Pons (tissue), 1 donor: ENCODE data around the gene ATAD5.
"Not testable (repeated sequence)": the region's sequence is repeated elsewhere in the genome, so short reads cannot be mapped to it uniquely, and the experiment has no call there.

Experiments
- DNase-seq: peaks from one replicate; pipeline ENCODE4 v3.0.0-alpha.2; 2016; ENCODE audit warnings: low spot score

Gene ATAD5

GRCh38 chr17:30824002-30824355, 7.8 kb upstream of the ATAD5 start:
- DNase-seq: no peak

DNA sequence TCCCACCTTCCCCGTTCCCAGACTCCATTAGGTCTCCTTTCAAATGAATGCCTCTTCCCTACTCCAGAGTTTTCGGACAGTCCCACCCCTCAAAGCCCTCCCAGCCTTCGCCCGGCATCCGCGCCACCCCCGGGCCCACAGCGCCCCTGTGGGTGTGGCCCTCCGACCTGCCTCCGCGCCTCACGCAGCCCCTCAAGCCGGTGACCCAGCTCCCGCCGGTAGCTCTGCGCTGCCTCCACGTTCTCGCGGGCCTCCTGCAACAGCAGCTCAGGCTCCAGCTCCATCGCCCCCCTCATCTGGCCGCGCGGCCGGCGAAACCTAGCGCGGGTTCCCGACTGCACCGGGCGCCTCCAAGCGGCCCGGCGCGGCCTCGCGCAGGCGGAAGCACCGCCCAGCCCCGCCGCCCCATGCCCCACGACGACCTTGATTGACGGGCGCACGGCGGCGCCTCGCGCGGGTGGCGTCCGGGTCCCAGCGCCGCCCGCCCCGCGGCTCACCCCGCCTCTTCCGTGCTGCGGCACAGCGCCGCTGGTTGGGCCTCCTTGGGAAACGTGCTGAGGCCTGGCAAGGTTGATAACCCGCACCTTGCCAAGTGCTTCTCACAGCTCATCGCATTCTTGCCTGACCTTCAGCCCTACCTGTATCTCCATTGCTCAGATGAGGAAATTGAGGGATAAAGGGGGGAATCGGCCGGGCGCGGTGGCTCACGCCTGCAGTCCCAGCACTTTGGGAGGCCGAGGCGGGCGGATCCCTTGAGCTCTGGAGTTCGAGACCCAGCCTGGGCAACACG, 7.2 kb upstream of the ATAD5 start, which contains the start of gene CRLF3:
CRLF3 (minus strand) TSS at position 337 of the 790 bp plus-strand sequence; CDS start at position 296, 41 bp downstream.
- DNase-seq: peak; percentile 89

DNA sequence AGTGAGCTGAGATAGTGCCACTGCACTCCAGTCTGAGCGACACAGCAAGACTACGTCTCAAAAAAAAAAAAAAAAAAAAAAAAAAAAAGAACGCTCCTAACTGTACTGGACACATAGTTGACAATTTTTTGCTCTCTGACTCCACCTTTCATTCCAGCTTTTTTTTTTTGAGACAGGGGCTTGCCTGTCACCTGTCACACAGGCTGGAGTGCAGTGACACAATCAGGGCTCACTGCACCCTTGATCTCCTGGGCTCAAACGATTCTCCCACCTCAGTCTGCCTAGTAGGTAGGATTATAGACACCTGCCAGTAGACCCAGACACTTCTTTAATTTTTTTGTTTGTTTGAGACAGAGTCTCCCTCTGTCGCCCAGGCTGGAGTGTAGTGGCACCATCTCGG, 4.7 kb upstream of the ATAD5 start:
- no peak for DNase-seq

- no peak for DNase-seq
Measured at GRCh38 chr17:30829022-30829421, 2.7 kb upstream of the ATAD5 start.

DNA sequence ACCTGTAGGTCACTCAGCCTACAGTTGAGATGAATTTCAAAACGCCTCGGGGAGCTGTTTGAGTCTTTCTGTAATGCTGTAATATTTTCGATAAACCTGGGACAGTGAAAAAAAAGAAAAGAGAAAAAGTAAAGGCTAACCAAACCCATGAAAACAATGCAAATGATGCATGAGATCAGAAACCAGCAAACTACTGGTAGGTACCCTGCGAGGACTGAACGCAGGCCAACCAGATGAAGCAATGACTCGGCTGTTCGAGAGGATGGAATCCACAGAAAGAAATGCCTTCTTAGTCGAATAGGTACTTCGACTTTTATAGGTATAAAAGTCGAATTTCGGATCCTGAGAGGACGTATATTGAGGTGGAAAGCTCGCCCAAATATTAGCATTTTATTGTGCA, 509 bp upstream of the ATAD5 start:
- no peak for DNase-seq

DNA sequence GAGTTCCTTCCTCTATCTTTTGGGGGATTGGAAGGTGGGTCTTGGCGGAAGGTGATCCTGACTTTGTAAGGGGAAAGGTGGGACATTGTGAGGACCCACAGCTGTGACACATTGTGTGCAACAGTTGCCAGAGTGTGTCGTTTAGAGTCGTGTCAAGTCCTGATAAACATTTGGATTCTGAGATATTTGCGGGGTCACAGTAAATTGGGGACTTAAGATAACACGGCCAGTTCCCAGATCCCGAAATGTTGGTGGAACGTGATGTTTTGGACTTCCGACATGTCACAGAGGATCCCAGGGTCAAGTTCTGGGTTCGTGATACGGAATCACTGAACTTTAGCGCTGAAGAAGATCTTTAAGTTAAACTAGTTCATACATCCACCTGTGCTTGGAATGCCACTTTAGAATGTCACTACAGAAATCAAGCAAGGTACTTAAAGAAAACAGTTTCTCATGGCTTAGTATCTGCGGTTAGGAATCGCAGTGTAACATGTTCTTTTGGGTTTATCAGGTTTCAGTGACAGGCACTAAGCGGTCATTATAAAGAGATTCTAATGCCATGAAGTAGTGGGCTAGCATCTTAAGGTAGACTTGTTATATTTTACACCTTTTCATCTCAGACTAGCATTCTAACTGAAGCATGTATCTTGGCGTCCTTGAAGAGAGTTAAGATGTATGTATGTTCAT, 815 bp downstream of the ATAD5 start:
- no peak for DNase-seq

GRCh38 chr17:30838202-30838807, 6.5 kb downstream of the ATAD5 start:
- no peak for DNase-seq

DNA sequence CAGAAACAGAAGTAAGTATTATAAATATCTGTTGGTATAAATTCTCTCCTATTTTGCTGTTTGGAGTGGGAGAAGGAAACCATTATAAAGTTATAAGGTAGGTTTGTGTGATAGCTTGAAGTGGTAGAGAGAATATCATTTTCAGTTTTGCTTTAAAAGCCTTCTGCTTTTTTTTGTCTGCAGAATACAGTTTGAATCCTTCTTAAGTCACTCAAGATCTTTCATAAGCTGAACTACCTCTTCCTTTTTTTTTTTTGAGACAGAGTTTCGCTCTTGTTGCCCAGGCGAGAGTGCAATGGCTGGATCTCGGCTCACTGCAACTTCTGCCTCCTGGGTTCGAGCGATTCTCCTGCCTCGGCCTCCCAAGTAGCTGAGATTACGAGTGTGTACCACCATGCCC, 9.0 kb downstream of the ATAD5 start:
- DNase-seq: no peak

GRCh38 chr17:30848021-30848420, 16.3 kb downstream of the ATAD5 start:
- DNase-seq: no peak

- no peak for DNase-seq
Measured at GRCh38 chr17:30854146-30854545, 22.4 kb downstream of the ATAD5 start.

- no peak for DNase-seq
Measured at GRCh38 chr17:30858556-30859250, 26.9 kb downstream of the ATAD5 start.

- no peak for DNase-seq
Measured at GRCh38 chr17:30864636-30865035, 32.9 kb downstream of the ATAD5 start.

GRCh38 chr17:30869005-30869404, 37.2 kb downstream of the ATAD5 start:
- no peak for DNase-seq

- no peak for DNase-seq
Measured at GRCh38 chr17:30886187-30886586, 54.4 kb downstream of the ATAD5 start.

DNA sequence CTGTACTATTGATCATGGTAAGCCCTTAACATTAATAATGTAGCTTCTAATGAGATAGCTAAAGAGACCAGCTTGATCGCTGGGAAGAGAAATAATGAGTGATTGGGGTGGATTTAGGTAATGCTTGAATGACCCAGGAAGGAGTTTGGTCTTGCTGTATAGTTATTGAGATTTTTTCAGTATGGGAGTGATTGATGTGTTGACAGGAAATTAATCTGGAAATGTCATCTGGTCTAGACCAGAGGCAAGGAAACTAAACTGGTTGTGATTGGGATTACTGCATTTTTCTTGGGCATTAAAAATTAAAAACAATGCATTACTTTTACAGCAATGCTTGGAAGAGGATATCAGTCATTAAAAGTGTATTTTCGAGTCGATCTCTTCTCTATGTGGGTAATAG, 62.5 kb downstream of the ATAD5 start:
- no peak for DNase-seq

DNA sequence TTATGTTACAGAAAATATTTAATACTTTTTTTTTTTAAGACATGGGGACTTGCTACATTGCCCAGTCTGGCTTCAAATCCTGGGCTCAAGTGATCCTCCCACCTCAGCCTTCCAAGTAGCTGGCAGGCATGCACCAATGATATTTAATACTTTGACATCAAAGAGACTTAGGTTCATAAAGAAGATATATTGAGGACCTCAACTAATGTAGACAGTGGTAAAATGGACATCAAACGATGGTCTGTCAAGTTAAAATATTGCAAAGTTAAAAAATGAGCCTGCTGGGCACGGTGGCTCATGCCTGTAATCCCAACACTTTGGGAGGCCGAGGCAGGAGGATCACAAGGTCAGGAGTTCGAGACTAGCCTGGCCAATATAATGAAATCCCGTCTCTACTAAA, 65.5 kb downstream of the ATAD5 start:
- no peak for DNase-seq

GRCh38 chr17:30905742-30906100, 74.0 kb downstream of the ATAD5 start:
- no peak for DNase-seq

GRCh38 chr17:30906101-30906911, 74.5 kb downstream of the ATAD5 start, which contains the start of gene TEFM:
Gene TEFM, minus strand, starts transcription at chr17:30906238. Its CDS starts 40 bp downstream, at chr17:30906198.
- peak; percentile 82 for DNase-seq

DNA sequence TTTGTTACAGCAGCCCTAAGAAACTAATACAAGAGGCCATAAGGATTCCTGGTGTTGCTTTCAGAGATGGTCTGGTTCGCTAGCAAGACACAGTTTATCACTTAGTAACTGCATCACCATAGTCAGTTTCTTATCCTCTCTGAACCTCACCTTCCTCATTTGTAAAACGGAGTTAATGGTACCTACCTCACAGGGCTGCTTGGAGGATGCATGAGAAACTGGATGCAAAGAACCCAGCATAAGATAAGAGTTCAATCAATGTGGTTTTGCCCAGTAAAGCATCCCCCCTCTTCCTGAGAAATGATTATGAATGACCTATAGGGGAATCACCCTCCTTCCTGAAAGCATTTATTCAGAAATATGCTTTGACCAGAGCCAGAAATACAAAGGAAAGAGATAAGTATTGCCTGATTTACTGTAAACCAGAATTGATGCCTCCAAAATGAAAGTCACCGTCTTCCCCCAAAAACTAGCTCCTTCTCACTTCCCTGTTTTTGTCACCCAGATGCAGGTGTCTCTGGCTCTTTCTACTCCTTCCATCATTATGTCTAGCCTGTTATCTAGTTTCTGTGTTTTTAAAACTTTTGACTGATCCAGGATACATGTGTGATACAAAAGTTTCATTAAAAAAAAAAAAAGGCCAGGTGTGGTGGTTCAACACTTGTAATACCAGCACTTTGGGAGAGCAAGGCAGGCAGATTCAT, 77.1 kb downstream of the ATAD5 start:
- DNase-seq: no peak

- not testable (repeated sequence) for DNase-seq
Measured at GRCh38 chr17:30910151-30910550, 78.4 kb downstream of the ATAD5 start.

GRCh38 chr17:30913955-30914354, 82.2 kb downstream of the ATAD5 start:
- DNase-seq: no peak
